Transverse colon (tissue), 4 donors: Measurements from ENCODE around the gene TMEM255B. TPM values are rescaled to one million over a fixed set of nuclear protein-coding genes. Genes with fewer than 3 reads are reported as not detected.
"Not testable (repeated sequence)": the region's sequence is repeated elsewhere in the genome, so short reads cannot be mapped to it uniquely, and the experiment has no call there.

Experiments
- DNase-seq: peaks from one replicate; pipeline ENCODE4 v3.0.0-alpha.2; 2019
- H3K27ac ChIP-seq, 4 donors: fragments of 200-600 bp; sonication (generic); 2 replicates each; pipeline ENCODE4 v1.5.1; 2016 to 2018; ENCODE audit warnings: inconsistent platforms in 4 of 4
- H3K27me3 ChIP-seq: fragments of 200-600 bp; sonication (generic); 2 replicates; pipeline ENCODE4 v1.5.1; 2017; ENCODE audit warnings: inconsistent platforms
- H3K36me3 ChIP-seq, 4 donors: fragments of 200-600 bp; sonication (generic); 2 replicates each; pipeline ENCODE4 v1.5.1; 2017 to 2019; ENCODE audit warnings: inconsistent platforms in 4 of 4
- H3K4me1 ChIP-seq, 4 donors: fragments of 200-600 bp; sonication (generic); 2 replicates each; pipeline ENCODE4 v1.5.1; 2017 to 2020; ENCODE audit warnings: inconsistent platforms in 4 of 4
- H3K4me3 ChIP-seq, 4 donors: fragments of 200-600 bp; sonication (generic); 1 replicate in 1 of 4; 2 replicates in 3 of 4; pipeline versions ENCODE4 v1.5.1 to v1.6.1; 2017 to 2019; ENCODE audit warnings: inconsistent platforms in 4 of 4
- H3K9me3 ChIP-seq, 2 donors: fragments of 200-600 bp; sonication (generic); 2 replicates each; pipeline ENCODE4 v1.5.1; 2017 to 2019; ENCODE audit warnings: inconsistent platforms in 2 of 2
- CTCF ChIP-seq, 5 experiments: fragments of 200-600 bp in 3 of 5; fragments of 450-650 bp in 2 of 5; sonication (generic) in 3 of 5; IDR thresholded peaks; 1 replicate in 2 of 5; 2 replicates in 3 of 5; pipeline ENCODE4 v1.5.1; 2016 to 2017; ENCODE audit warnings: antibody characterized with exemption in 5 of 5, inconsistent platforms in 3 of 5, mild to moderate bottlenecking in 2 of 5, moderate library complexity in 1 of 5
- EP300 ChIP-seq: sonication (generic); formaldehyde crosslinking; IDR thresholded peaks from one replicate; pipeline ENCODE4 v1.6.1; 2017; ENCODE audit warnings: antibody characterized with exemption, low read depth
- POLR2A ChIP-seq: fragments of 450-650 bp; IDR thresholded peaks from one replicate; pipeline ENCODE4 v1.6.1; 2016; ENCODE audit warnings: antibody characterized with exemption, mild to moderate bottlenecking, moderate library complexity
- POLR2AphosphoS5 ChIP-seq, 3 donors: sonication (generic); formaldehyde crosslinking; IDR thresholded peaks; one replicate each; pipeline ENCODE4 v1.6.1; 2016; ENCODE audit warnings: antibody characterized with exemption in 3 of 3
- WGBS, 2 donors: methylation state at CpG; one replicate each; pipeline ENCODE4 v1.1.5; 2018; ENCODE audit warnings: low coverage in 1 of 2; 5-methylcytosine and 5-hydroxymethylcytosine counted together
- in situ Hi-C, 4 donors: fragments of 200-750 bp; cut with MboI; loops; one replicate each; pipeline versions ENCODE4 v1.15.0 to v1.15.1; 2017; ENCODE audit warnings: low sequenced_read_pairs in 3 of 4, low pct_ligation_motif_present in 1 of 4, low pct_unique_long_range_greater_than_20kb in 1 of 4
- intact Hi-C: fragments of 100-400 bp; cut with DNase I; formaldehyde crosslinking; loops from one replicate; pipeline ENCODE4 v1.15.1; 2023; ENCODE audit warnings: low total_unique reads
- total RNA-seq, 4 donors: library from RNA; depleted of rRNA; stranded (reverse); fragments of >200 nt; gene quantifications; one replicate each; pipeline ENCODE4 v1.1.0, GENCODE V29; 2016

The TMEM255B gene
- total RNA-seq, 4 donors from 2014 or later, result 0.79 to 27.7 (median 9.4) TPM

GRCh38 chr13:113751491-113751890 is 7.5 kb upstream of the TMEM255B start:
- Histone ChIP-seq H3K9me3 (no peaks in the 10 kb centered on the region), H3K4me3 (no peak overlapping the region), H3K4me1 (no peaks in the 10 kb centered on the region), H3K36me3 (no peaks in the 10 kb centered on the region), H3K27ac (no peak overlapping the region), H3K27me3 (peaks cover 4% of the 10 kb centered on the region)
- WGBS, 2 donors, result 96% methylated on average over 19 of the region's 19 CpGs; no CpG with 5 or more reads in 1 of the 2 donors
- intact Hi-C loops (no loop called here), in situ Hi-C loops (no loop called here)
- TF ChIP-seq EP300 (no peak), POLR2AphosphoS5 (IDR thresholded peaks at IDR 0.05) (no peak), POLR2A (no peak), CTCF (IDR thresholded peaks at IDR 0.05) (no peak)
- DNase-seq, result no peak

- H3K9me3 ChIP-seq, H3K36me3 ChIP-seq, H3K4me1 ChIP-seq, H3K27me3 ChIP-seq, in situ Hi-C loops, H3K4me3 ChIP-seq, intact Hi-C loops, H3K27ac ChIP-seq, DNase-seq: not testable (repeated sequence)
- WGBS, 2 donors, result 97 to 100% methylated on average over 1 to 74 of the region's 78 CpGs
Measured at GRCh38 chr13:113752211-113752986, 6.6 kb upstream of the TMEM255B start.

DNA sequence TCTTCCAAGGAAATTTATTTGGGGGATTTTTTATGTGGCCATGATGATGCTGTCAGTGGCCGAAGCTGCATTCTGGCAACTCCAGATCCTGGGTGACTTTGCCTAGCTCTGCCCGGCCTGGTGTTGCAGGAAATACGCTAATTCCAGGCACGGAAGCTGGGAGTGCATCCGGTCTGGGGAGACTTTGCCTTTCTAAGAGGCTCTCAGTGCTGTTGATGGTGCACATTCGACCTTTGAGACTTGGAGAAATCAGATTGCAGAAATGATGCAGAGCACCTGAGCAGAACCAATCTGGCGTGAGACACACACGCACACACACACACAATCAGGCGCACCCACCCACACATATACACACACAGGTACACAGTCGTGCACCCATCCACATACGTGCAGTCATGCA is 5.9 kb upstream of the TMEM255B start:
- H3K36me3 ChIP-seq, result no peaks in the 10 kb centered on the region
- H3K27ac ChIP-seq, result no peak overlapping the region
- no peaks in the 10 kb centered on the region for H3K9me3 ChIP-seq
- TF ChIP-seq POLR2A (no peak), EP300 (no peak), POLR2AphosphoS5 (IDR thresholded peaks at IDR 0.05) (no peak), CTCF (IDR thresholded peaks at IDR 0.05) (no peak)
- in situ Hi-C loops (no loop called here), intact Hi-C loops (no loop called here)
- no peak for DNase-seq
- 60 to 71% methylated on average over 1 to 11 of the region's 11 CpGs for WGBS, 2 donors
- H3K27me3 ChIP-seq, result peaks cover 6% of the 10 kb centered on the region
- peaks cover 0 to under 1% (median under 1%) of the 10 kb centered on the region in 4 donors for H3K4me1 ChIP-seq
- no peak overlapping the region for H3K4me3 ChIP-seq

- in situ Hi-C loops (no loop called here), intact Hi-C loops (no loop called here)
- 83 to 100% methylated on average over 2 to 7 of the region's 7 CpGs for WGBS, 2 donors
- H3K4me3 ChIP-seq, result no peak overlapping the region
- TF ChIP-seq EP300 (no peak), POLR2A (no peak), CTCF (IDR thresholded peaks at IDR 0.05) (no peak)
- peaks cover 0 to 8% (median 5%) of the 10 kb centered on the region in 4 donors for H3K4me1 ChIP-seq
- DNase-seq, result no peak
- no peak overlapping the region for H3K27ac ChIP-seq
- H3K27me3 ChIP-seq, result peaks cover 7% of the 10 kb centered on the region
- H3K9me3 ChIP-seq, result no peaks in the 10 kb centered on the region
- H3K36me3 ChIP-seq, result no peaks in the 10 kb centered on the region
Measured at GRCh38 chr13:113754242-113754641, 4.8 kb upstream of the TMEM255B start.

GRCh38 chr13:113754691-113755090 is 4.3 kb upstream of the TMEM255B start:
- no peak for DNase-seq
- Histone ChIP-seq H3K36me3 (no peaks in the 10 kb centered on the region), H3K9me3 (no peaks in the 10 kb centered on the region), H3K27ac (no peak overlapping the region), H3K4me3 (no peak overlapping the region), H3K4me1 (peaks cover 4 to 13% (median 10%) of the 10 kb centered on the region in 4 donors), H3K27me3 (peaks cover 11% of the 10 kb centered on the region)
- TF ChIP-seq POLR2A (no peak), EP300 (no peak), POLR2AphosphoS5 (IDR thresholded peaks at IDR 0.05) (no peak), CTCF (IDR thresholded peaks at IDR 0.05) (no peak)
- intact Hi-C loops (no loop called here), in situ Hi-C loops (no loop called here)
- 91 to 97% methylated on average over 6 to 15 of the region's 15 CpGs for WGBS, 2 donors
